HepG2 (cell line): ENCODE data around the gene SURF1. TPM values are rescaled to one million over a fixed set of nuclear protein-coding genes. Genes with fewer than 3 reads are reported as not detected.

Experiments used
- BHLHE40 ChIP-seq: IDR thresholded peaks from 2 replicates; pipeline ENCODE4 v1.6.1; 2011; ENCODE audit warnings: low read length, improper control_type of control experiment
- DMTF1 ChIP-seq: sonication (generic); formaldehyde crosslinking; IDR thresholded peaks from 2 replicates; pipeline ENCODE4 v1.4.0; 2020; ENCODE audit warnings: mild to moderate bottlenecking, missing genetic modification reagents
- E2F2 ChIP-seq: sonication (generic); formaldehyde crosslinking; IDR thresholded peaks from 2 replicates; pipeline ENCODE4 v1.4.0; 2020; ENCODE audit warnings: missing genetic modification reagents, borderline replicate concordance
- FOXA1 ChIP-seq, 2 experiments: fragments of 450-650 bp in 1 of 2; sonication (generic) in 1 of 2; formaldehyde crosslinking in 1 of 2; IDR thresholded peaks; 2 replicates each; pipeline versions ENCODE4 v1.4.0 to v1.6.1; 2016 to 2020; ENCODE audit warnings: missing genetic modification reagents in 1 of 2
- GATA4 ChIP-seq: sonication (generic); IDR thresholded peaks from 2 replicates; pipeline ENCODE4 v1.6.1; 2016; ENCODE audit warnings: antibody characterized with exemption, low read depth, borderline replicate concordance
- ISX ChIP-seq: sonication (generic); formaldehyde crosslinking; conservative IDR thresholded peaks from 2 replicates; pipeline ENCODE4 v1.5.0; 2020; ENCODE audit warnings: missing genetic modification reagents
- NFE2 ChIP-seq: sonication (generic); formaldehyde crosslinking; IDR thresholded peaks from 2 replicates; pipeline ENCODE4 v1.4.0; 2020; ENCODE audit warnings: missing genetic modification reagents
- RFX3 ChIP-seq: IDR thresholded peaks from 2 replicates; pipeline ENCODE4 v1.6.1; 2016; ENCODE audit warnings: missing biosample characterization, missing genetic modification reagents
- RFXAP ChIP-seq: sonication (generic); formaldehyde crosslinking; IDR thresholded peaks from 2 replicates; pipeline ENCODE4 v1.4.0; 2020; ENCODE audit warnings: missing genetic modification reagents, borderline replicate concordance
- SKI ChIP-seq: fragments of 450-650 bp; IDR thresholded peaks from one replicate; pipeline ENCODE4 v1.6.1; 2018; ENCODE audit warnings: mild to moderate bottlenecking; ENCODE audit not compliant: partially characterized antibody
- SP140L ChIP-seq: sonication (generic); formaldehyde crosslinking; IDR thresholded peaks from 2 replicates; pipeline ENCODE4 v1.4.0; 2020; ENCODE audit warnings: missing genetic modification reagents, borderline replicate concordance
- TFAP4 ChIP-seq: sonication (generic); IDR thresholded peaks from 2 replicates; pipeline ENCODE4 v1.6.1; 2016; ENCODE audit warnings: low read depth, borderline replicate concordance
- TRIM22 ChIP-seq: fragments of 450-650 bp; IDR thresholded peaks from 2 replicates; pipeline ENCODE4 v1.6.1; 2017
- ZNF101 ChIP-seq: sonication (generic); formaldehyde crosslinking; IDR thresholded peaks from 2 replicates; pipeline ENCODE4 v1.4.0; 2020; ENCODE audit warnings: mild to moderate bottlenecking, low read depth, missing genetic modification reagents, borderline replicate concordance
- ZNF256 ChIP-seq: sonication (generic); formaldehyde crosslinking; conservative IDR thresholded peaks from 2 replicates; pipeline ENCODE4 v1.4.0; 2020; ENCODE audit warnings: missing genetic modification reagents
- ZNF496 ChIP-seq: sonication (generic); formaldehyde crosslinking; IDR thresholded peaks from 2 replicates; pipeline ENCODE4 v1.8.1; 2023; ENCODE audit warnings: mild to moderate bottlenecking, moderate library complexity, missing genetic modification reagents; ENCODE audit not compliant: insufficient replicate concordance
- ZNF503 ChIP-seq: sonication (generic); formaldehyde crosslinking; IDR thresholded peaks from 2 replicates; pipeline ENCODE4 v1.4.0; 2020; ENCODE audit warnings: missing genetic modification reagents
- ZNF598 ChIP-seq: sonication (generic); formaldehyde crosslinking; IDR thresholded peaks from 2 replicates; pipeline ENCODE4 v1.5.1; 2020; ENCODE audit warnings: mild to moderate bottlenecking, missing genetic modification reagents, borderline replicate concordance
- ZNF652 ChIP-seq: IDR thresholded peaks from 2 replicates; pipeline ENCODE4 v1.6.1; 2016; ENCODE audit warnings: low read depth, borderline replicate concordance
- polyA plus RNA-seq, 8 experiments: library from polyadenylated mRNA; depleted of rRNA in 3 of 8; stranded (reverse) in 7 of 8; unstranded in 1 of 8; fragments of >200 nt; fragmentation: Illumina TruSeq in 4 of 8; extraction: Trizol in 4 of 8; gene quantifications; 2 replicates each; pipeline versions ENCODE4 v1.2.1 to v1.2.3, GENCODE V29; 2011 to 2016; ENCODE audit warnings: low read depth in 4 of 8, missing spikeins in 1 of 8, mixed read lengths in 1 of 8; ENCODE audit not compliant: insufficient read depth in 1 of 8
- total RNA-seq, 5 experiments: library from RNA; depleted of rRNA; stranded (reverse); fragments of >200 nt; fragmentation: Illumina TruSeq; extraction: Trizol; gene quantifications; 2 replicates each; pipeline ENCODE4 v1.2.3, GENCODE V29; 2016; ENCODE audit warnings: low read depth in 1 of 5

SURF1 gene
- total and polyA plus RNA-seq, 2 of the 13 experiments (the other 11 are each of a cell fraction or from before 2014, with no cell fraction given): 17.8 to 40.7 TPM

- TF ChIP-seq SP140L (CRISPR knock-in tag) (no peak), DMTF1 (CRISPR knock-in tag) (no peak), NFE2 (CRISPR knock-in tag) (no peak), FOXA1 (IDR thresholded peaks at IDR 0.05) (no peak), FOXA1 (CRISPR knock-in tag; IDR thresholded peaks at IDR 0.05) (no peak), SKI (peak; percentile 55), E2F2 (CRISPR knock-in tag) (no peak), ZNF598 (CRISPR knock-in tag) (no peak; the same call in 1 of the 2 replicates), ZNF652 (no peak), ZNF503 (no peak; the same call in 1 of the 2 replicates), ISX (CRISPR knock-in tag) (0 out of 2 replicates have a peak, but pooled peaks have one; percentile 14), RFX3 (CRISPR knock-in tag) (no peak), BHLHE40 (no peak; the same call in 1 of the 2 replicates), GATA4 (no peak), TFAP4 (no peak), TRIM22 (no peak), RFXAP (CRISPR knock-in tag) (0 out of 2 replicates have a peak, but pooled peaks have one; percentile 13), ZNF496 (CRISPR knock-in tag) (no peak), ZNF101 (no peak), ZNF256 (no peak)
These were observed 19.7 kb upstream of the SURF1 start, which contains the start of the genes STKLD1 and SURF4 (continued) for GRCh38 chr9:133375724-133376654.
